Nephron progenitor cell (in vitro differentiated cells): ENCODE results near the gene FSD1.

Experiments used
- DNase-seq: peaks from one replicate; pipeline ENCODE4 v3.0.0; 2021
- H3K27ac Mint-ChIP-seq: 2 replicates; pipeline ENCODE4 v1.8.0; 2021; ENCODE audit warnings: mild to moderate bottlenecking, moderate library complexity, mixed read lengths
- H3K27me3 Mint-ChIP-seq: 2 replicates; pipeline ENCODE4 v1.8.0; 2021; ENCODE audit warnings: mild to moderate bottlenecking, low read depth, mixed read lengths; ENCODE audit not compliant: poor library complexity
- H3K36me3 Mint-ChIP-seq: 2 replicates; pipeline ENCODE4 v1.8.0; 2021; ENCODE audit warnings: low read depth, mixed read lengths
- H3K4me1 Mint-ChIP-seq: 2 replicates; pipeline ENCODE4 v1.8.0; 2021; ENCODE audit warnings: mixed read lengths
- H3K4me3 Mint-ChIP-seq: 2 replicates; pipeline ENCODE4 v1.8.0; 2021; ENCODE audit warnings: mild to moderate bottlenecking, moderate library complexity, mixed read lengths
- H3K9me3 Mint-ChIP-seq: 2 replicates; pipeline ENCODE4 v1.8.0; 2021; ENCODE audit warnings: mild to moderate bottlenecking, moderate library complexity, mixed read lengths
- TF ChIP-seq, protein P1 (sequence below): fragments of 200-600 bp; sonication (generic); IDR thresholded peaks from 2 replicates; pipeline ENCODE4 v1.5.0; 2021; ENCODE audit warnings: antibody characterized with exemption

Gene FSD1

DNA sequence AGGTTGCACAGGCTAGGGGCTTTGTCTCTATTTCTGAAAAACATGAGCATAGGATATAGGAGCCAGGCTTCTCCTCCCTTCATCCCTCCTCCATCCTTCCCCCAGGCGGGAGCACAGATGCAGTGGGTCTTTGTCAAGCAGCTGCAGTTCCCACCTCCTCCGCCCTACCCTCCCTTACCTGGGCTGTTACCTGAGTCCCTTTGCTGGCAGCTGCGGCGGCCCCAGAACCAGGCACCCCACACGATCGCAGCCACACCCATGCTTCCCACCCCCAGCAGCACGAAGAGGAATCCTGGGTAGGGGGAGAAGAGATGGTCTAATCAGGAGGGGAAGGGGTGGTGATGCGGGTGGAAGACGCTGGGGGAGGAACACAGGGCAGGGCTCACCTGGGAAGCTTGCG lies 10.0 kb upstream of the FSD1 start:
- peaks cover 11% of the 10 kb centered on the region for H3K4me1 Mint-ChIP-seq
- no peak overlapping the region for H3K27ac Mint-ChIP-seq
- TF ChIP-seq, protein P1, sequence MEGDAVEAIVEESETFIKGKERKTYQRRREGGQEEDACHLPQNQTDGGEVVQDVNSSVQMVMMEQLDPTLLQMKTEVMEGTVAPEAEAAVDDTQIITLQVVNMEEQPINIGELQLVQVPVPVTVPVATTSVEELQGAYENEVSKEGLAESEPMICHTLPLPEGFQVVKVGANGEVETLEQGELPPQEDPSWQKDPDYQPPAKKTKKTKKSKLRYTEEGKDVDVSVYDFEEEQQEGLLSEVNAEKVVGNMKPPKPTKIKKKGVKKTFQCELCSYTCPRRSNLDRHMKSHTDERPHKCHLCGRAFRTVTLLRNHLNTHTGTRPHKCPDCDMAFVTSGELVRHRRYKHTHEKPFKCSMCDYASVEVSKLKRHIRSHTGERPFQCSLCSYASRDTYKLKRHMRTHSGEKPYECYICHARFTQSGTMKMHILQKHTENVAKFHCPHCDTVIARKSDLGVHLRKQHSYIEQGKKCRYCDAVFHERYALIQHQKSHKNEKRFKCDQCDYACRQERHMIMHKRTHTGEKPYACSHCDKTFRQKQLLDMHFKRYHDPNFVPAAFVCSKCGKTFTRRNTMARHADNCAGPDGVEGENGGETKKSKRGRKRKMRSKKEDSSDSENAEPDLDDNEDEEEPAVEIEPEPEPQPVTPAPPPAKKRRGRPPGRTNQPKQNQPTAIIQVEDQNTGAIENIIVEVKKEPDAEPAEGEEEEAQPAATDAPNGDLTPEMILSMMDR = no peak
- peaks cover 38% of the 10 kb centered on the region for H3K27me3 Mint-ChIP-seq
- no peaks in the 10 kb centered on the region for H3K9me3 Mint-ChIP-seq
- DNase-seq = no peak
- H3K36me3 Mint-ChIP-seq = no peaks in the 10 kb centered on the region
- no peak overlapping the region for H3K4me3 Mint-ChIP-seq

DNA sequence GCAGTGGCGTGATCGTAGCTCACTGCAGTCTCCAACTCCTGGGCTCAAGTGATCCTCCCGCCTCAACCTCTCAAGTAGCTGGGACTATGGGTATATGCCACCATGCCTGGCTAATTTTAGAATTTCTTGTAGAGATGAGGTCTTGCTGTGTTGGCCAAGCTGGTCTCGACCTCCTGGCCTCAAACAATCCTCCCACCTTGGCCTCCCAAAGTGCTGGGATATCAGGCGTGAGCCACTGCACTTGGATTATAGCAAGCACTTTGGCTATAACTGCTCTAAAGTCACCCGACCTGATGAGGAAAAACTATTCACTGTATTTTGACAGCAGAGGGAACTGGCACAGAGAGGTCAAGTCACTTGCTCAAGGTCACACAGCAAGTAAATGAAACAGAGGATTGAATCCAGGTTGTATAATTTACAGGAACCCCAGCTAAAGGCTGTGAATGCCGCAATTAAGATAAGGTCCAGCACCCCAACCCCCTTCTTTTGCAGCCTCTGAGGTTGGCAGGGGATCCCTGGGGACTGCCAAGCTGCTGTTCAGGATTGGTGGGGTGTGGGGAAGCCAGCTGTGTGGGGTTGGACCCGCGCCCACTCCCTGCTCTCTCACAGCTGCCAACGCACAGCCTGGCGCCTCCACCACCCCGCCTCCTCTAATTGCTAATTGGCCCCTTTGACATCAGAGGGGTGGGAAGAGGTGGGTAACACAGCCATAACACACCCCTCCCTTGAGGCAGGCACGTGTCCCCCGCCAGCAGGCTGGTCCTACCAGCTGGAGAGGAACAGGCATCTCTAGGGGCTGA lies 8.2 kb upstream of the FSD1 start:
- TF ChIP-seq, protein P1 = no peak
- Mint-ChIP-seq H3K4me1 (peaks cover 8% of the 10 kb centered on the region), H3K36me3 (no peaks in the 10 kb centered on the region), H3K9me3 (no peaks in the 10 kb centered on the region), H3K4me3 (no peak overlapping the region), H3K27ac (no peak overlapping the region), H3K27me3 (peaks cover 39% of the 10 kb centered on the region)
- DNase-seq = no peak

DNA sequence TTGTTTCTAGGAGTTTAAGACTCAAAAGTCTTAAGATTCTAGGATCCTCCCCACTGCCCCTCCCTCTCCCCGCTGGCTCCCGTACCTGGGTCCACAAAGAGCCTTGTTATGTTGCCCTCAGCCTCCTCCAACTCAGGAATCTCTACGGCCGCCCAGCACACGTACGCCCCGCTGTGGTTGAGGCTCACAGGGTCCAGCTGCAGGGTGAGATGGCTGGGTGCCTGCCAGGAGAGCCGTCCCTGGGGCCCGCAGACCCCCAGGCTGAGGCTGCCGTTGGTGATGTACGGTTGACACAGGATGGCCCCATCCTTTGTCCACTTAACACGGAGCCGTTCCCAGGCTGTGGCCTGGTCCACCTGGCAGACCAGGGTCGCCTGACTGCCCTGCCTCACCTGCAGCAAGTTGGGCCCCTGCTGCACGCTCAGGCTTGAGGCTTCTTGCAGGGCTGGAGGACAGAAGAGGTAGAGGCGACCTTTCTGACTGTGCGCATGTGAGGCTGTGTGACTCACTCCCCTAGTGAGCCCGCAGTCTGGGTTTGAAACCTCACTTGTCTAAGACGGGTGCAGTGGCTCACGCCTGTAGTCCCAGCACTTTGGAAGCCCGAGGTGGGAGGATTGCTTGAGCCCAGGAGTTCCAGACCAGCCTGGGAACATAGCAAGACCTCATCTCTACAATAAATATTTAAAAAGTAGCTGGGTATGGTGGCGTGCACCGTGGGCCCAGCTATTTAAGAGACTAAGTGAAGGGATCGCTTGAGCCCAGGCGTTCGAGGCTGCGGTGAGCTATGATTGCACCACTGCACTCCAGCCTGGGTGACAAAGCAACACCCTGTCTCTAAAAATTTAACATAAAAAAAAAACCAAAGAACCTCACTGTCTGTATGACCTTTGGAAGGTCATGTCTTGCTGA lies 6.2 kb upstream of the FSD1 start:
- Mint-ChIP-seq H3K27me3 (peaks cover 39% of the 10 kb centered on the region), H3K4me3 (no peak overlapping the region), H3K4me1 (peaks cover 18% of the 10 kb centered on the region), H3K27ac (no peak overlapping the region), H3K9me3 (no peaks in the 10 kb centered on the region), H3K36me3 (no peaks in the 10 kb centered on the region)
- DNase-seq = no peak
- TF ChIP-seq, protein P1 = no peak

DNA sequence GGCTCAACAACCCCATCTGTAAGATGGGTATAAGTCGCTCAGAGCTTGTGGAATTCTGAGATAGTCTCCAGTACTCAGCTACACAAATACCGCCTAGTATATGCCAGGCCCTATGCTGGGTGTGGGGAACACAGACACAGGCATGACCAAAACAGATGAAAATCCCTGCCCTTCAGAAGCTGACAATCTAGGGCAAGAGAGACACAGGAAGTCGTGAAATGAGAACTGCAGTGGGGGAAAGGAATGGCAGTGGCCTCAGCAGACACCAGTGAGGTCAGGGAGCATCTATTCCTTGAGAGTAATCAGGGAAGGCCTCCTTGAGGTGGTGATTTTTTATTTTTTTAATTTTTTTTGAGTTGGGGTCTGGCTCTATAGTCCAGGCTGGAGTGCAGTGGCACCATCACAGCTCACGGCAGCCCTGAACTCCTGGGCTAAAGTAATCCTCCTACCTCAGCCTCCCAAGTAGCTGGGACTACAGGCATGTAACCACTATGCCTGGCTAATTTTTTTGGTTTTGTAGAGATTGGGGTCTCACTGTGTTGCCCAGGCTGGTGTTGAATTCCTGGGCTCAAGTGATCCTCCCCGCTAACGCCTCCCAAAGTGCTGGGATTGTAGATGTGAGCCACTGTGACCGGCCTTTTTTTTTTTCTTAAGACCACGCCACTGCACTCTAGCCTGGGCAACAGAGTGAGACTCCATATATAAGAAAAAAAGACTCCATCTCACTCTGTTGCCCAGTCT lies 5.4 kb upstream of the FSD1 start:
- H3K4me1 Mint-ChIP-seq = peaks cover 23% of the 10 kb centered on the region
- H3K36me3 Mint-ChIP-seq = no peaks in the 10 kb centered on the region
- peak overlapping the region; percentile 68 for H3K27ac Mint-ChIP-seq
- DNase-seq = no peak
- H3K4me3 Mint-ChIP-seq = no peak overlapping the region
- peaks cover 34% of the 10 kb centered on the region for H3K27me3 Mint-ChIP-seq
- TF ChIP-seq, protein P1 = no peak
- H3K9me3 Mint-ChIP-seq = no peaks in the 10 kb centered on the region

DNA sequence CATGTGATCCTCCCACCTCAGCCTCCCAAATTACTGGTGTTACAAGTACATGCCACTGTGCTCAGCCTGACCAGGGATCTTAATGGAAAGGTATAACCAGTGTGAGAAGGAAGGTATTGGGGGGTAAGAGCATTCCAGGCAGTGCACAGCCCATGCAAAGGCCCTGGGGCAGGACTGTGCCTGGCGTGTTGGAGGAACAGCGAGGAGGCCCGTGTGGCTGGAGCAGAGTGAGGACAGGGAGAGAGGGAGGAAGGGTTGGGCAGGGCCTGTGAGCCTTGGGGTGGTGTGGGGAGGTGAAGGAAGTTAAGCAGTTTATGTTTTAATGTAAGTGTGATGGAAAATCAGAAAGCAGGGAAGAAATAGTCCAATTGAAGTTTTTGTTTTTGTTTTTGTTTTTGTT lies 3.8 kb upstream of the FSD1 start:
- Mint-ChIP-seq H3K4me1 (peaks cover 26% of the 10 kb centered on the region), H3K4me3 (no peak overlapping the region), H3K9me3 (no peaks in the 10 kb centered on the region), H3K36me3 (no peaks in the 10 kb centered on the region), H3K27ac (no peak overlapping the region), H3K27me3 (peaks cover 19% of the 10 kb centered on the region)
- DNase-seq = no peak
- TF ChIP-seq, protein P1 = no peak
